Raji (cell line): ENCODE data around the gene THOP1.

ENCODE experiments used
- POLR2A ChIP-seq: IDR thresholded peaks from 2 replicates; pipeline ENCODE4 v1.6.1; 2011; ENCODE audit warnings: low read depth, low read length, control low read depth; ENCODE audit not compliant: insufficient read depth

The THOP1 gene

DNA sequence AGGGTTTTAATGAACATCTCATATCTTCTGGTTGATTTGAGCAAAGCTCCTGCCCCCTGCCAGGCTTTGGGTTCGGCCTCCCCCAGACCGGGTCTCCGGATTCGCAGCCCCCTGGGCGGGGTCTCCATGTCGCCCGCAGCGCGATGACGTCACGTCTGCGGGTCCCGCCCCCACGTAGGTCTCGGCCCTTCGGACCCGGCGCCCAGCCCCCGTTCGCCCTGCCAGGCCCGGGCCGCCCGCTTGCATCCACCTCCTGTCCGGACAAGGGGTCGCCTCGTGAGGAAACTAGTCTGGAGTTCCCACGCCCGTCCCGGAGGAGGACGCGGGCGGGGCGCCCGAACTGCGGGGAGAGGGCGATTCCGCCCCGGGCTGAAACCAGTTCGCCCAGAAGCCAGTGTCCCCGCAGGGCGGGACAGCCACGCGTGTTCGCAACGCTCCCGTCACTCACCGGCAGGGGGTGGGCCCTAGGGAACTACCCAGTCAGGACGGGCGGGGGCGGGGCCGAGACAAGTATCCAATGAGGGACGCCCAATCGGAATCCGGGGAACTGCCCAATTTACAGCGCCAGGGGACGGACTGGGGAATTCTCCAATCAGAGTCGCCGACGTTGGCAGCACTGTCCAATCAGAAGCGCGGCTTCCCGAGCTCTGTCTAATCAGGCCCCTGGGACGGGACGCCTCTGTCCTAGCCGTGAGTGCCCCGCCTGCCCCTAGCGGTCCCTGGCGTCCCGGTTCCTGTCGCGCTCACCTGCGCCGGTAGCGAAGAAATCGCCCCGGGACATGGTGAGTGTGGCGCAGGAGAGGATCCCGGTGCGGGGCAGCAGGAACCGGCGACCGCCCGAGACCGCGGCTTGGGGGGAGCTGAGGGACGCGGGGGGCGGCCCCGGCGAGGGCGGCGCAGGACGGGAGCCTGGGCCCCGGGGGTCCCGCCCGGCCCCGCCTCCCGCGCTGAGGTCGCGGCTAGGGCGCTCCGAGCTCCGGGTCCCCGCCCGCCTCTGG lies 55.8 kb downstream of the THOP1 start, which contains the start of gene ZNF555:
Gene ZNF555, plus strand, starts transcription at position 682 of the 998 bp plus-strand sequence. Its CDS starts 98 bp downstream, at position 780.
- peak; percentile 69 for TF ChIP-seq POLR2A

DNA sequence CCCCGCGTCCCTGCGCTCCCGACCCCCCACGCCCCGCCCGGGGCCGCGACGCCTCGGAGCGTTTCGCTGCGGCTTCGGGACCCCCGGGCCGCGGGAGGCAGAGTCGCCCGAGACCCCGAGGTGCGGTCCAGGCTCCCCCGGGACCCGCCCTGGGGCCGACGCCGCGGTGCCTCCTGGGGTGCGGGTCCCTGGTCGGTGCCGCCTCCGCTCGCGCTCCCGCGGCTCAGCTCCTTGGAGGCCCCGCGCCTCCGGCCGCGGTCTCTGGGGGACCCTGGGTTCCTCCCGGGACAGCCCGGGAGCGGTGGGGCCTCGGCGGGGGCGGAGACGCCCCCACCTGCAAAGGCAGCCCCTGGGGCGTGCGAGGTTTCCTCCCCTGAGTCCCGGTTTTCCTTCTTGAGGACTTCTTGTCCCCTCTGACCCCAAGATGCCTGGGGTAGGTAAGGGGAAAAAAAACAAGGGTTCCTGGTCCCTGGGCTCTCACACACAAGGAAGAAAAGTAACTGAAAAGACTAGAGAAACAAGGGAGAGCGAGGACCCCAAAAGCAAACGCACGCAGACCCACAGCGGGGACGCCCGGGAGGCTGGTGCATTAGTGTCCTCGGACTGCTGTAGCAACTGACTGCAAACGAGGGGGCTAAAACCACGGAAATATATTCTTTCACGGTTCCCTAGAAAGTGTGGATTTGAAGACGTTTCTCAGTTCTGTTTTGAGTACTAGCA lies 56.7 kb downstream of the THOP1 start:
- TF ChIP-seq POLR2A: no peak

DNA sequence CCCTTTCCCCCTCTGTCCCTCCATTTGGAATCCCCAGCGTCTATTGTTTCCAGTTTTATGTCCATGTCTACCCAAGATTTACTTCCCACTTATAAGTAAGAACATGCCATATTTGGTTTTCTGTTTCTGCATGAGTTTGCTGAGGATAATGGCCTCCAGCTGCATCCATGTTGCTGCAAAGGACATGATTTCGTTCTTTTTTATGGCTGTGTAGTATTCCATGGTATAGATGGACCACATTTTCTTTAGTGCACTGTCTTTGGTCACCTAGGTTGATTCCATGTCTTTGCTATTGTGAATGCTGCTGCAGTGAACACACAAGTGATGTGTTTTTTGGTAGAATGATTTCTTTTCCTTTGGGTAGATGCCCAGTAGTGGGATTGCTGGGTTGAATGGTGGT lies 59.8 kb downstream of the THOP1 start:
- TF ChIP-seq POLR2A: no peak

DNA sequence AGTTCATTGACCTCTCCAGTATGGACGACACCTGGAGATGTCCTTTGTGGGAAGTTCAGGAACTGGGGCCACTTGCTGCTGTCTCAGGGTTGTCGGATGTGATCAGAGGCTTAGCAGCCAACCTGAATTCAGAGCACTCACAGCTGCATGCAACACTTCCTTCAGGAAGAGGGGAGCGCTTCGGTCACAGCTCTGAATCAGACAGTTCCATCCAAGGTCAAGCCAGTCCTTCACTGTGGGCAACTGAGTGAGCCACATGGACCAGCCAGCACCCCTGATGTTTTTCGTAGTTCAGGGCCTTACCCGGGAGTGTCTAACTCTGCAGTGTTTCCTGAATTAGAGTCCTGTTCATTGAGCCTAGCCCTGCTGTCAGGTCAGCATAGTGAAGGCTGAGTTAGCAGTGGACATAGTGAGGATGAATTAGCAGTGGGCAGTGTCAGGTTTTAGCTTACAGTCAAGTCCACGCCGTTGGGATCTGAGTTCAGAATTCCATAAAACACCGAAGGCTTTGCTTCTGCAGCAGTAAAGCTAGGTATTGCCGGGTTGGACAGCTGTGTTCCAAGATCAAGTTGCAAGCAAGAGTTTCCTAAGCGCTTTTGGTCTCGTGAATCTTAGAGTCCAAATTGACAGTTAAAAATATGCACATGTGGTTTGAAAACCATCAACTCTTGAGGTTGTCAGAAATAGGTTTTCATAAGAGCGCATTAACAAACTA lies 61.0 kb downstream of the THOP1 start:
- no peak for TF ChIP-seq POLR2A

DNA sequence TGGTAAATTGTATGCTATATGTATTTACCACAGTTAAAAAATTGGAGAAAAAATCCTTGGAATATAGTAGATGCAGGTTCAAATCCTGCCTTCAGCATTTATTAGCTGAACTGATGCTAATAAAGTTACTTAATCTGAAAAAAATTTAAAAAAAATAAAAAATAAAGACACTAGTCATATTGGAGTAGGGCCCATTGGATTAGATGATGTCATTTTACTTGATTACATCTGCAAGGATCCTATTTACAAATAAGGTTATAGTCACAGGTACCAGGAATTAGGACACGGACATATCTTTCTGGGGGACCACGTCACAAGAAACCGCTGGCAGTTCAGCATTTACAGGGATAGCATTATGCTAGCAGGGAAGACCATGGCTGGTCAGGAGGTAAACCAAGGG lies 62.2 kb downstream of the THOP1 start:
- no peak for TF ChIP-seq POLR2A

DNA sequence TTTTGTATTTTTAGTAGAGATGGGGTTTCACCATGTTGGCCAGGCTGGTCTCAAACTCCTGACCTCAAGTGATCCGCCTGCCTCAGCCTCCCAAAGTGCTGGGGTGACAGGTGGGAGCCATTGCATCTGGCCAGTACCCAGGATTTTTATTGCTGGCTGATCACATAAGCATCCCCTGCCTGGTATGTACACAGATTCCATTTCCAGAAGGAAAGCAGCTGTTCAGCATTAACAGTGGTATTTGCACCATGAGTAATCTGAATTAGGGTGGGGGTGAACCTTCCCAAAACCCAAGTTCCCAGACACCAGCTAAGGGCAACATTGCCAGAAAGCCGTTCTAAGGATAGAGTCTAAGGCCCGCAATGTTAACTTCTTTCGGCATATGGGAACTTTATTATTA lies 63.3 kb downstream of the THOP1 start:
- no peak for TF ChIP-seq POLR2A

DNA sequence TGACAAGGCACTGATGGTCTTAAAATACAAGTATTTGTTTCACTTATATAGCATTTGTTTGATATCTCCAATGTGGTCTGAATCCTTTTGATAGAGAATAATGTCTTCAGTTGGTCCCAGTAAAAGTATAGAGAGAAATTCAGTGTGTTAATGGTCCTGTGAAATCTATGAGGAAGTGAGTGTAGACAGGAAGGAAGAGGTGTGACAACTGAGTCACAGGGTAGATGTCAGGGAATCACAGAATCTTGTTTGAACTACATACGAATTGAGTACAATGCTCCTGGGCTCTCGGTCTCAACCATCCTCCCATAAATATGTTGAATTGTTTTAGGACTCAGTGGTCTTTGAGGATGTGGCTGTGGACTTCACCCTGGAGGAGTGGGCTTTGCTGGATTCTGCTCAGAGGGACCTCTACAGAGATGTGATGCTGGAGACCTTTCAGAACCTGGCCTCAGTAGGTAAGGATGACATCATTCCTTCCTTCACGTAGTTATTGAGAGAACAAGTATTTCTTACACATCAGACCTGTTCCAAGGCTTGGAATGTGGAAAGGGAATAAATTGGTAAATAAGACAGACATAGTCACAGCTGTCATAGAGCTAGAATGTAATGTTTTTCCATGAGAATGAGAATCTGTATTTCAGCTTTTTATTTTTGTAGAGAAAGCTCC lies 65.1 kb downstream of the THOP1 start:
- no peak for TF ChIP-seq POLR2A

DNA sequence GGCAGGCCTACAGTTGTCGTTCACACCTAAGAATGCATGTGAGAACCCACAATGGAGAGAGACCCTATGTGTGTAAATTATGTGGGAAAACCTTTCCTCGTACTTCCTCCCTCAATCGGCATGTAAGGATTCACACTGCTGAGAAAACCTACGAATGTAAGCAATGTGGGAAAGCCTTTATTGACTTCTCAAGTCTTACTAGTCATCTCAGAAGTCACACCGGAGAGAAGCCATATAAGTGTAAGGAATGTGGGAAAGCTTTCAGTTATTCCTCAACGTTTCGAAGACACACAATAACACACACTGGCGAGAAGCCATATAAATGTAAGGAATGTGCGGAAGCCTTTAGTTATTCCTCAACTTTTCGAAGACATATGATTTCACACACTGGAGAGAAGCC lies 67.3 kb downstream of the THOP1 start:
- TF ChIP-seq POLR2A: no peak

DNA sequence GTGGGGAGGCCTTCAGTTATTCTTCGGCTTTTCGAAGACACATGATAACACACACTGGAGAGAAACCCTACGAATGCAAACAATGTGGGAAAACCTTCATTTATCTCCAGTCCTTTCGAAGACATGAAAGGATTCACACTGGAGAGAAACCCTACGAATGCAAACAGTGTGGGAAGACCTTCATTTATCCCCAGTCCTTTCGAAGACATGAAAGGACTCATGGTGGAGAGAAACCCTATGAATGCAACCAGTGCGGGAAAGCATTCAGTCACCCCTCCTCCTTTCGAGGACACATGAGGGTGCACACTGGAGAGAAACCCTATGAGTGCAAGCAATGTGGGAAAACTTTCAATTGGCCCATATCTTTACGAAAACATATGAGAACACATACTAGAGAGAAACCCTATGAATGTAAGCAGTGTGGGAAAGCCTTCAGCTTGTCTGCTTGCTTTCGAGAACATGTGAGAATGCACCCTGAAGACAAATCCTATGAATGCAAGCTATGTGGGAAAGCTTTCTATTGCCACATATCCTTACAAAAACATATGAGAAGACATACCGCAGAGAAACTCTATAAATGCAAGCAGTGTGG lies 67.8 kb downstream of the THOP1 start:
- TF ChIP-seq POLR2A: no peak

DNA sequence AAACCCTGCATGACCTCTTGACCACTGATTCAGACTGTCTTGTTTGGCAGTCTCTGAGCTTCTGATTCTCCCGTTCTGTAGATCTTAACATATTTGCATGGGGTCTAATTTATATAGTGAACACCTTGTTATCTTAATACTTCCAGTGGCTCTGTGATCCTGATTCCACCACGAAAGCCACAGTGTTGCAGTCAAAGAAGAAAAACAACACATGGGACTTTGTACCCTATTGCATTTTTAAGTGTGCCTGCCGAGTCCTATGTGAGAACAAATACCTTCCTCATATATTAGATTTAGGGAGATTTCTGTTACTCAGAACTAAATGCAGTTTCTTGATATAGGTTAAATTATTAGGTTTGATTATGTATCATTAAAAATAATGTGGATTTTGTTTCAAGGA lies 69.5 kb downstream of the THOP1 start:
- no peak for TF ChIP-seq POLR2A

DNA sequence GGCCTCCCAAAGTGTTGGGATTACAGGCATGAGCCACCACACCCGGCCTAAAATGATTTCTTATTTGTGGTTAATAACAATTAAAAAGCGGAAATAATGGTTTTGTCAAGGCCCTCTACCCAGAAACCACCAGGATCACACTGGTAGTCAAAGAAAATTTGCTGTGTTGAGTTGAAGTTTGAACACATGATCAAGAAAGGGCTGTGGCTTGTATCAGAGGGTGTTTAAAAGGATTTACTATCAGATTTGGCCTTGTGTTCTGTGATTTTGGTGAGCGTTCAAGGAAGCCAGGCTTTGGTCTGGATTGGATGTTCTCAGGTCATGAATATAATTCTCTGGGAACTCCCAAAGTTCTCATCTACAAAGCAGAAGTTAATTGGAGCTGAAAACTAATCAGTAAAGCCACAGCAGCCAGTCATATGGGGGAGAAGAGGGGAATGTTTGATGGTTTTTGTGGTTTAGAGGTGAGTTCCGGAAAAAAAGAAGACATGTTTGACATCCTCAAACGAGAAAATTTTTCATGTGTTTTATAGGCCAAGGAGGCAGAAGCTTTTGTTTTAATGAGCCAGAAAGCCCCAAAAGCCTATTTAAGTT lies 71.3 kb downstream of the THOP1 start:
- TF ChIP-seq POLR2A: no peak

DNA sequence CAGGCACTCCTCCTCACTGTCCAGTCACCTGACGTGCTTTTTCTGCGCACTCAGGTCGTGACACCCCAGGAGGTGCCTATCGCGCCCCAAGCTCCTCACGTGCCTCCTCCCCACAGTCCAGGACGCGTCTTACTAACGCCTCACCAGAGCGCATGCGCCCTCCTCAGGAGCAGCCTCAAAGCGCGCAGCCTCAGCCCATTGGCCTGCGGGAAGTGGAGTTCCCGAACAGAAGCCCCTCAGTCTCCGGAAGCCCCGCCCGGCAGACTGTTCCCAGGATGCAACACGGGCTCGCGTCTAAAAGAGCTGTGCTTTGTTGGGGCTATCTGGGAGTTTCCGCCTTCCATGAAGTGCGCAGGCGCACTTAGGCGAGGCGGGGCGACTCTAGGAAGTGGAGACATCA lies 73.6 kb downstream of the THOP1 start:
- TF ChIP-seq POLR2A: no peak

DNA sequence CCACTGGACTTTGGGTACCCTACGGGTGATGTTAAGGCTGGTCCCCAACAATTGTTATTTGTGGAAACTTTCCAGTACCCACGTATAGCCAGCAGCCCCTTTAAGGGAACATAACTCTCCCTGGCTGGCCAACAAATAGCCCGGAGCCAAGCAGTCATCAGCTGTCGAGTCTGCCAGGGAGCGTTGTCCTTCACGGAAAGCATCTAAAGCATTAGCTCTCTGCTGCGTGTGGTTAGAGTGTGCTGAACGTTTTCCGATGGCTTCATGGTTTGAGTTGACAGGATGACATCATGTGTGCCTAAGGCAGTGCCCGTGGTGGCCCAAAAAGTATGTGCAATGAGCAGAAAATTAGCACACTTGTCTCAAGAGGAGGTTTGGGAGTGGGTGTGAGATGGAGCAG lies 78.5 kb downstream of the THOP1 start:
- TF ChIP-seq POLR2A: no peak
